Natural killer cell (primary cell): ENCODE results near the gene CEP128. TPM values are rescaled to one million over a fixed set of nuclear protein-coding genes. Genes with fewer than 3 reads are reported as not detected.

Experiments used
- ATAC-seq, 3 donors: fragments of 150-1000 bp in 2 of 3; fragments of 200-7000 bp in 1 of 3; cut with Tn5 transposase; 1 replicate in 1 of 3; 2 replicates in 2 of 3; pipeline ENCODE4 v1.10.0; 2021; ENCODE audit warnings: mild to moderate bottlenecking in 2 of 3, moderate library complexity in 2 of 3
- DNase-seq, 2 donors: peaks; one replicate each; pipeline versions ENCODE4 v3.0.0 to v3.0.0-alpha.2; 2013 to 2021; ENCODE audit warnings: mixed read lengths in 1 of 2
- H3K27ac ChIP-seq: one replicate; pipeline ENCODE4 v1.5.1; 2013; ENCODE audit warnings: mild to moderate bottlenecking, low read length
- H3K27me3 ChIP-seq: one replicate; pipeline ENCODE4 v1.6.1; 2013; ENCODE audit warnings: low read length; ENCODE audit not compliant: control insufficient read depth, insufficient read depth
- H3K36me3 ChIP-seq: one replicate; pipeline ENCODE4 v1.6.1; 2013; ENCODE audit warnings: low read length; ENCODE audit not compliant: control insufficient read depth, insufficient read depth
- H3K4me1 ChIP-seq: one replicate; pipeline ENCODE4 v1.6.1; 2013; ENCODE audit warnings: low read length; ENCODE audit not compliant: control insufficient read depth, insufficient read depth
- H3K4me3 ChIP-seq: one replicate; pipeline ENCODE4 v1.5.1; 2013; ENCODE audit warnings: low read length
- H3K9me3 ChIP-seq: one replicate; pipeline ENCODE4 v1.6.1; 2013; ENCODE audit warnings: low read length; ENCODE audit not compliant: control insufficient read depth, insufficient read depth
- H3K27ac Mint-ChIP-seq, 2 donors: one replicate each; pipeline ENCODE4 v1.8.0; 2022; ENCODE audit warnings: mild to moderate bottlenecking in 2 of 2, mixed read lengths in 2 of 2, moderate library complexity in 1 of 2
- H3K27me3 Mint-ChIP-seq, 2 donors: one replicate each; pipeline ENCODE4 v1.8.0; 2022; ENCODE audit warnings: low read depth in 2 of 2, mixed read lengths in 2 of 2
- H3K36me3 Mint-ChIP-seq: one replicate; pipeline ENCODE4 v1.8.0; 2022; ENCODE audit warnings: mixed read lengths
- H3K4me1 Mint-ChIP-seq, 2 donors: one replicate each; pipeline ENCODE4 v1.8.0; 2022; ENCODE audit warnings: mixed read lengths in 2 of 2
- H3K4me3 Mint-ChIP-seq: one replicate; pipeline ENCODE4 v1.8.0; 2022; ENCODE audit warnings: mild to moderate bottlenecking, moderate library complexity, mixed read lengths
- H3K9me3 Mint-ChIP-seq, 2 donors: one replicate each; pipeline ENCODE4 v1.8.0; 2022; ENCODE audit warnings: mixed read lengths in 2 of 2
- WGBS: methylation state at CpG from one replicate; pipeline ENCODE4 v1.1.7; 2013; ENCODE audit warnings: missing lambda C conversion rate; ENCODE audit not compliant: insufficient coverage; 5-methylcytosine and 5-hydroxymethylcytosine counted together
- intact Hi-C: fragments of 100-400 bp; cut with micrococcal nuclease; formaldehyde crosslinking; loops from one replicate; pipeline ENCODE4 v1.14.2; 2022
- total RNA-seq, 4 donors: library from RNA; stranded (reverse); fragments of 120-200 nt in 1 of 4; gene quantifications; one replicate each; pipeline versions ENCODE4 v1.2.3 to v1.2.4, GENCODE V29; 2013 to 2022
- TF ChIP-seq, protein P1 (sequence below): fragments of 200-600 bp; IDR thresholded peaks from one replicate; pipeline ENCODE4 v1.8.0; 2022; ENCODE audit warnings: antibody characterized with exemption

Gene CEP128
- total RNA-seq, 3 donors from 2014 or later (not counting 1 experiment from before 2014, with no cell fraction given) = 14.4 to 16.7 (median 15.6) TPM

DNA sequence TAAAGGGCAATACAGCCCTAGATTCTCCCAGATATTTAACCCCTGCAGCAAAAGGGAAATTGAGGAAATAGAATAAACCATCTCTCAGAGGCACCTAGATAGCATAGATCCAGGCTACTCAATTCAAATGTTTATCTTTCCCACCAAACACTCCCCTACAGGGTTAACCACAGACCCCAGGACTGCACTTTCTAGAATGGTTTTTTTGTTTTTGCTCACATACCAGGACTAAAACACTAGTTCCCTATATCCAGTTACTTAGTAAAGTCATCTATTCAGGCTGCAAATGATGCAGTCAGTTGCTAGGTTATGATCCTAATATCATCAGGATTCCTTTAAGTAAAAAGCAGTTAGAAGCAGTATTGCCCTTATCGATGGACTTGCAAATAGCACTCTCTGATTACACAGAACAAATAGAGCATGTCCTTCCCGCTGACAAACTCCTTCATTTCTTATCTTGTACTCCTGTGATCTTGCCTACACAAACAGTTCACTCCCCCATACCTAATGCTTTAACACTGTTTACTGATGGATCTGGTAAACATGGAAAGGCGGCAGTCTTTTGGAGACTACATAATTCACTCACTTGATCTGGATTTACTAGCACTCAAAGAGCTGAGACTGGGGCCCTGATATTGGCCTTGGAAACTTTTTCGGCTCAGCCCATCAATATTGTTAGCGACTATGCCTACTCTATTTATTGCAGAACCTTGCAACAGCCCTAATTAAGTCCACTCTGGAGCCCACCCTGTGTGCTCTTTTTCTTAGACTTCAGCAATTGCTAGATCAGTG is 473.0 kb downstream of the CEP128 start:
- no peaks in the 10 kb centered on the region for H3K4me1 Mint-ChIP-seq
- no peak for ATAC-seq
- no peaks in the 10 kb centered on the region for H3K27me3 Mint-ChIP-seq
- no peak overlapping the region for H3K4me3 Mint-ChIP-seq
- Histone ChIP-seq H3K9me3 (peaks cover 6% of the 10 kb centered on the region), H3K27ac (no peak overlapping the region), H3K27me3 (no peaks in the 10 kb centered on the region), H3K4me3 (no peak overlapping the region), H3K36me3 (no peaks in the 10 kb centered on the region), H3K4me1 (no peaks in the 10 kb centered on the region)
- peaks cover 5 to 11% of the 10 kb centered on the region in 2 donors for H3K9me3 Mint-ChIP-seq
- TF ChIP-seq, protein P1, sequence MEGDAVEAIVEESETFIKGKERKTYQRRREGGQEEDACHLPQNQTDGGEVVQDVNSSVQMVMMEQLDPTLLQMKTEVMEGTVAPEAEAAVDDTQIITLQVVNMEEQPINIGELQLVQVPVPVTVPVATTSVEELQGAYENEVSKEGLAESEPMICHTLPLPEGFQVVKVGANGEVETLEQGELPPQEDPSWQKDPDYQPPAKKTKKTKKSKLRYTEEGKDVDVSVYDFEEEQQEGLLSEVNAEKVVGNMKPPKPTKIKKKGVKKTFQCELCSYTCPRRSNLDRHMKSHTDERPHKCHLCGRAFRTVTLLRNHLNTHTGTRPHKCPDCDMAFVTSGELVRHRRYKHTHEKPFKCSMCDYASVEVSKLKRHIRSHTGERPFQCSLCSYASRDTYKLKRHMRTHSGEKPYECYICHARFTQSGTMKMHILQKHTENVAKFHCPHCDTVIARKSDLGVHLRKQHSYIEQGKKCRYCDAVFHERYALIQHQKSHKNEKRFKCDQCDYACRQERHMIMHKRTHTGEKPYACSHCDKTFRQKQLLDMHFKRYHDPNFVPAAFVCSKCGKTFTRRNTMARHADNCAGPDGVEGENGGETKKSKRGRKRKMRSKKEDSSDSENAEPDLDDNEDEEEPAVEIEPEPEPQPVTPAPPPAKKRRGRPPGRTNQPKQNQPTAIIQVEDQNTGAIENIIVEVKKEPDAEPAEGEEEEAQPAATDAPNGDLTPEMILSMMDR = no peak
- H3K36me3 Mint-ChIP-seq = peaks cover 6% of the 10 kb centered on the region
- WGBS = 84% methylated on average over 5 of the region's 5 CpGs
- intact Hi-C loops = no loop called here
- no peak overlapping the region for H3K27ac Mint-ChIP-seq
- DNase-seq = no peak

DNA sequence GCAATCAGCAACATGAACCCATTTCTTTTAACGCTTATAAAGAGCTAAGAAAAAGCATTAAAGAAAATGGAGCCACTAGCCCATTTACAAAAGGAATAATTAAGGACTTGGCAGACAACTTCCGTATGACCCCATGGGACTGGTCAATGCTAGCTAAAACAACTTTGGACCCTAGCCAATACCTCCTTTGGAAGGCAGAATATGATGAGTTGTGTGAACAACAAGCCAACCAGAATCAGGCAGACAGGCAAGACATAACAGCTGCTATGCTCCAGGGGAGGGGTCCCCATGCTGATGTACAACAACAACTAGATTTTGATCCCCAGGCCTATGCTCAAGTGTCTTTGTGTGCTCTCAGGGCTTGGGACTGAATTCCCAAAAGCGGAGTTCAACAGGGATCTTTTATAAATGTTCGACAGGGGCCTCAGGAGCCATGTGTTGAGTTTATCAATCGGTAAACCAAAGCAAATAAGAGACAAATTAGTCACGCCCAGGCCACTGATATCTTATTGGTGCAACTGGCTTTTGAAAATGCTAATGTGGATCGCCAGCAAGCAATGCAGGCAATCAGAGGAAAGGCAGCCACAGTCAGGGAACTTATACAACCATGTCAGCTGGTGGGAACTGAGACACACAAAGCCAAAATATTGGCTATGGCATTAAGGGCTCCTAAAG is 475.9 kb downstream of the CEP128 start:
- Mint-ChIP-seq H3K36me3 (peaks cover 6% of the 10 kb centered on the region), H3K9me3 (peaks cover 0 to 9% of the 10 kb centered on the region in 2 donors), H3K27me3 (no peaks in the 10 kb centered on the region), H3K4me3 (no peak overlapping the region), H3K4me1 (no peaks in the 10 kb centered on the region), H3K27ac (no peak overlapping the region)
- intact Hi-C loops = no loop called here
- WGBS = 91% methylated on average over 6 of the region's 7 CpGs
- TF ChIP-seq, protein P1 = no peak
- Histone ChIP-seq H3K4me1 (no peaks in the 10 kb centered on the region), H3K9me3 (no peaks in the 10 kb centered on the region), H3K4me3 (no peak overlapping the region), H3K36me3 (no peaks in the 10 kb centered on the region), H3K27ac (no peak overlapping the region), H3K27me3 (no peaks in the 10 kb centered on the region)
- DNase-seq (no peak), ATAC-seq (no peak)

DNA sequence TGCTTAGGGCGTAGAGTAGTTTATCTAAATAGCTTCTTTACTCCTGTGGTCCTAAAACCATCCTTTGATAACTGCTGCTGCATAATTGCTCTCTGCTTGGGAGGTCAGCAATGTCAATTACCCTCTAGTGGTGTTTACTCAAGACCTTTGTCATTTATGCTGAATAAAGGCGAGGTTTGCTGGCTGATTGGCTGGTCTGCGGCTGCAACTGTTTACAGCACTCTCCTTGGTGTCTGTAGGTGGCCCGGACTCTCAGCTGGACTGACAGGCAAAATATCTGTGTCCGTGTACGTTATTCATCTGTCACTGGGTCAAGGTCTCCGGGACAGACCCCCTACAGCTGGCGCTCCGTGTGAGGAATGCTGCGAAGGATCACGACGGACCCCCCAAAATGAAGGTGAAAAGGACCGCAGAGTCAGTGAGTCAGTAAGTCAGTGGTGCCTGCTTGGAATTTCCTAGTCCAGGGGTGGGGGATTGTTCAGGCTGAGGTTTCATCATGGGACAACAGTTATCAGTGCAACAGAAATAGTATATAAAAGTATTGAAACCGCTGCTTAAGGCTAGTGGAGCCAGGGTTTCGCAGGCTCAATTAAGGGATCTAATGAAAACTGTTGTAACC is 476.9 kb downstream of the CEP128 start:
- no peak overlapping the region for H3K27ac Mint-ChIP-seq
- no peak for ATAC-seq
- H3K36me3 Mint-ChIP-seq = peaks cover 6% of the 10 kb centered on the region
- no peaks in the 10 kb centered on the region for H3K27me3 ChIP-seq
- no peaks in the 10 kb centered on the region for H3K36me3 ChIP-seq
- H3K27me3 Mint-ChIP-seq = no peaks in the 10 kb centered on the region
- no peaks in the 10 kb centered on the region for H3K4me1 Mint-ChIP-seq
- 85% methylated on average over 15 of the region's 15 CpGs for WGBS
- no peaks in the 10 kb centered on the region for H3K4me1 ChIP-seq
- TF ChIP-seq, protein P1 = no peak
- peaks cover 0 to 9% of the 10 kb centered on the region in 2 donors for H3K9me3 Mint-ChIP-seq
- H3K9me3 ChIP-seq = no peaks in the 10 kb centered on the region
- intact Hi-C loops = no loop called here
- no peak overlapping the region for H3K27ac ChIP-seq
- no peak for DNase-seq
- no peak overlapping the region for H3K4me3 Mint-ChIP-seq
- no peak overlapping the region for H3K4me3 ChIP-seq
